GM13977 (cell line): ENCODE data around the gene LHX2.
A peak's percentile ranks its signal among the peaks of the same experiment; 100 is the strongest.
"Not testable (repeated sequence)": the region's sequence is repeated elsewhere in the genome, so short reads cannot be mapped to it uniquely, and the experiment has no call there.

Source experiments
- DNase-seq: peaks from one replicate; pipeline ENCODE4 v3.0.0; 2012; ENCODE audit warnings: low spot score
- in situ Hi-C: fragments of 300-500 bp; cut with MboI; formaldehyde crosslinking; loops from one replicate; pipeline ENCODE4 v1.12.0; 2022; ENCODE audit warnings: low sequenced_read_pairs, low pct_unique_long_range_greater_than_20kb, mixed read lengths, inconsistent platforms; ENCODE audit not compliant: unreplicated experiment
- TF ChIP-seq, protein P1 (sequence below): IDR thresholded peaks from 2 replicates; pipeline ENCODE4 v1.5.1; 2012; ENCODE audit warnings: mild to moderate bottlenecking, control low read depth; ENCODE audit not compliant: insufficient read depth; ENCODE audit errors: extremely low read depth, missing control alignments

Gene LHX2

GRCh38 chr9:123985869-123986268 is 25.7 kb upstream of the LHX2 start:
- TF ChIP-seq, protein P1, sequence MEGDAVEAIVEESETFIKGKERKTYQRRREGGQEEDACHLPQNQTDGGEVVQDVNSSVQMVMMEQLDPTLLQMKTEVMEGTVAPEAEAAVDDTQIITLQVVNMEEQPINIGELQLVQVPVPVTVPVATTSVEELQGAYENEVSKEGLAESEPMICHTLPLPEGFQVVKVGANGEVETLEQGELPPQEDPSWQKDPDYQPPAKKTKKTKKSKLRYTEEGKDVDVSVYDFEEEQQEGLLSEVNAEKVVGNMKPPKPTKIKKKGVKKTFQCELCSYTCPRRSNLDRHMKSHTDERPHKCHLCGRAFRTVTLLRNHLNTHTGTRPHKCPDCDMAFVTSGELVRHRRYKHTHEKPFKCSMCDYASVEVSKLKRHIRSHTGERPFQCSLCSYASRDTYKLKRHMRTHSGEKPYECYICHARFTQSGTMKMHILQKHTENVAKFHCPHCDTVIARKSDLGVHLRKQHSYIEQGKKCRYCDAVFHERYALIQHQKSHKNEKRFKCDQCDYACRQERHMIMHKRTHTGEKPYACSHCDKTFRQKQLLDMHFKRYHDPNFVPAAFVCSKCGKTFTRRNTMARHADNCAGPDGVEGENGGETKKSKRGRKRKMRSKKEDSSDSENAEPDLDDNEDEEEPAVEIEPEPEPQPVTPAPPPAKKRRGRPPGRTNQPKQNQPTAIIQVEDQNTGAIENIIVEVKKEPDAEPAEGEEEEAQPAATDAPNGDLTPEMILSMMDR: no peak
- no peak for DNase-seq
- in situ Hi-C loops: no loop called here

DNA sequence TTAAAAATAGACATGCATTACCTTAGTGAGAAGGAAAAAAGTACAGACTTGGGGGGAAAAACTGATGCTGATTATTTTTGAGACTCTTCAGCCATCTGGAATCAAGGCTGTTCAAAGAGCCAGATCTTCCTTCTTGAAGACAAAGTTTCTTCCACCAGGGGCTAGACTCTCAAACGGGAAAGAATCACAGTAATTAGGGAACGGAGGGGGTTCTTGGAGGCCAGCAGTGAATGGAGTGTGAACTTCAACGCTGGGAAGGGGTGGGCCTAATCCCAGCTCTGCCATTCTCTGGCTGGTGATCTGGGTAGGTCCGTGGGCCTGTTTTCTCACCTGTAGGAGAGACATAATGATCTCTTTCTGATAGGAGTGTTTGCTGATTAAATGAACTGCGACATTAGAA is 21.1 kb upstream of the LHX2 start:
- in situ Hi-C loops: no loop called here
- TF ChIP-seq, protein P1: no peak

GRCh38 chr9:123992679-123993078 is 18.9 kb upstream of the LHX2 start:
- in situ Hi-C loops, DNase-seq: not testable (repeated sequence)

More for the DNA sequence above, 21.1 kb upstream of the LHX2 start:
- DNase-seq: no peak

- in situ Hi-C loops: no loop called here
- TF ChIP-seq, protein P1: peak; percentile 11
- peak; percentile 67 for DNase-seq
Observed at GRCh38 chr9:123996731-123997421, 14.7 kb upstream of the LHX2 start.

DNA sequence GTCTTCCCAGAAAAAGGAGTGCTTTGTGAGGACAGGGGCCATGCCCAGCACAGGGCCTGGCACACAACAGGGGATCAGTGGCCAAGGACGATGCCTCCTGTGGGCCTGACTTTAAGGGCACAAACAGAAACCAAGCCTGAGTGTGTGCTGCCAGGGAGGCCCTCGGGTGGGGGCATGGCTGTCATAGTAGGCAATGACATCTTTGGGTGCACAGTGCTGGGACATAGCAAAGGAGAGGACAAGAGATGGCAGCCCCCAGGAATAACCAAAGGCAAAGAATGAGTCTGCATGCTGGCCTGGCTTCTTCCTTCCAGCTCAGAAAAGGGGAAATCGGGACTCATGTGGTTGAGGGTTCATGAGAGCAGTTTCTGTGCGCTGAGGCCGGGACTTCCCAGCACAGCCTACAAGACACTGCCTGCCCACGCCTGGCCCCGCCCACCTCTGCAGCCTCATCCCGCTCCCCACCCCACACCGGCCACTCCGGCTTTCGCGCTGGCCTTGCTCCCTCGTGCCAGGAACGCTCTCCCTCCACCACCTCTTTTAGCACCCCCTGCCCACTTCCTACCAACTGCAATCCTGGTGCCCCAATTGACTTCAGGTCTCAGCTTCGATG is 13.8 kb upstream of the LHX2 start:
- DNase-seq: peak; percentile 62
- in situ Hi-C loops: no loop called here
- TF ChIP-seq, protein P1: no peak

DNA sequence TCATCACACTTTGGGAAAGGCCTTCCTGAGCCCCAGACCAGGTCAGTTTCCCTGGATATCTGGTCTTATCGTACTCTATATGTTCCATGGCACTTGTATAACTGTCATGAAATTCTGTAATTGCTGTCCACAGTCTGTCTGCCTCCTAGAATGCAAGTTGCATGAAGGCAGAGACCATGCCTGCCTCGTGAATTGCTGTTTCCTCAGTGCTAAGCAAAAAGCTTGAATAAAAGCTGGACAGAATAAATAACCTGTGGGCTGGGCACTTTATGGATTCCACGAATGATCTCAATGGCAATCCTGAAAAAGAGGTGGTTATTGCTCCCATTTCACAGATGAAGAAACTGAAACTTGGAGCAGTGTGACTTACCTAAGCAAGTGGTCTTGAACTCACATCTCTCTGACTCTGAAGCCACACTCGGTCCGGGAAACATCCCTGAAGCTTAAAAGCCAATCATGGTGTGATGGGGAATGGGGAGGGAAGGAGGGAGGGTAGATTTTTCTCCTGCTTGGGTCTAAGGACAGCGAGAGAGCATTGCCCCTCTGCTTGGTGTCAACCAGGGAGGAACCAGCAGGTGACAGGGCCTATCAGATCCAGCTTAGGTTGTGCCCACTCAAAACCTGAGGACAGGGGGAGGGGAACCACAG is 13.2 kb upstream of the LHX2 start:
- DNase-seq: peak; percentile 27
- TF ChIP-seq, protein P1: no peak
- in situ Hi-C loops: no loop called here
